Calu3 (cell line): ENCODE measurements around the gene DOCK3. TPM values are rescaled to one million over a fixed set of nuclear protein-coding genes. Genes with fewer than 3 reads are reported as not detected.
"Not testable (repeated sequence)": the region's sequence is repeated elsewhere in the genome, so short reads cannot be mapped to it uniquely, and the experiment has no call there.

Experiments
- BruUV-seq: library from RNA; stranded (reverse); fragments of 400-500 nt; replicated peaks from 2 replicates; lab custom pipeline; 2021; lab: Mats Ljungman, UMichigan
- CTCF ChIA-PET: fragments of 300-600 bp; sonication (Branson Sonifier 250); formaldehyde crosslinking; loops from one replicate; lab custom pipeline; 2022; ENCODE audit warnings: antibody characterized with exemption; lab: Charles Lee
- DNase-seq: peaks from one replicate; pipeline ENCODE4 v3.0.0; 2022
- H3K27ac Mint-ChIP-seq: one replicate; pipeline ENCODE4 v1.8.0; 2022; ENCODE audit warnings: mixed read lengths; ENCODE audit not compliant: unreplicated experiment
- H3K27me3 Mint-ChIP-seq: one replicate; pipeline ENCODE4 v1.8.0; 2022; ENCODE audit warnings: mixed read lengths; ENCODE audit not compliant: unreplicated experiment
- H3K36me3 Mint-ChIP-seq: one replicate; pipeline ENCODE4 v1.8.0; 2022; ENCODE audit warnings: mild to moderate bottlenecking, moderate library complexity, mixed read lengths; ENCODE audit not compliant: insufficient read depth, unreplicated experiment
- H3K4me1 Mint-ChIP-seq: one replicate; pipeline ENCODE4 v1.8.0; 2022; ENCODE audit warnings: mild to moderate bottlenecking, low read depth, mixed read lengths; ENCODE audit not compliant: unreplicated experiment
- H3K4me3 Mint-ChIP-seq: one replicate; pipeline ENCODE4 v1.8.0; 2022; ENCODE audit warnings: mild to moderate bottlenecking, low read depth, moderate library complexity, mixed read lengths; ENCODE audit not compliant: unreplicated experiment
- H3K9me3 Mint-ChIP-seq: one replicate; pipeline ENCODE4 v1.8.0; 2022; ENCODE audit warnings: low read depth, mixed read lengths; ENCODE audit not compliant: unreplicated experiment
- CTCF ChIP-seq: fragments of 200-600 bp; IDR thresholded peaks from one replicate; pipeline ENCODE4 v1.8.0; 2022; ENCODE audit warnings: antibody characterized with exemption; ENCODE audit not compliant: unreplicated experiment
- intact Hi-C: fragments of 100-400 bp; cut with micrococcal nuclease; formaldehyde crosslinking; loops from one replicate; pipeline ENCODE4 v1.10.0; 2022; ENCODE audit not compliant: unreplicated experiment
- total RNA-seq: library from RNA; stranded (reverse); gene quantifications from 2 replicates; pipeline ENCODE4 v1.2.3, GENCODE V29; 2022

The DOCK3 gene
- total RNA-seq, 1 experiment from 2014 or later: 0.19 TPM

- Mint-ChIP-seq H3K27ac (no peak overlapping the region), H3K4me3 (no peak overlapping the region), H3K4me1 (peaks cover 10% of the 10 kb centered on the region), H3K27me3 (no peaks in the 10 kb centered on the region), H3K9me3 (no peaks in the 10 kb centered on the region), H3K36me3 (no peaks in the 10 kb centered on the region)
- intact Hi-C loops: no loop called here
- no peak for DNase-seq
- no TSS peak for BruUV-seq
- CTCF ChIA-PET: interaction anchor here (0.6 kb wide), 1 partner anchor 117 kb away, joined by 3 read pairs; no protein-coding TSS in a partner anchor
- TF ChIP-seq CTCF: no peak
Measured at GRCh38 chr3:50819882-50820281, 145.2 kb downstream of the DOCK3 start.

- no peaks in the 10 kb centered on the region for H3K9me3 Mint-ChIP-seq
- no peak overlapping the region for H3K4me3 Mint-ChIP-seq
- no peak overlapping the region for H3K27ac Mint-ChIP-seq
- H3K27me3 Mint-ChIP-seq: peaks cover 13% of the 10 kb centered on the region
- BruUV-seq: no TSS peak
- H3K4me1 Mint-ChIP-seq: peaks cover 10% of the 10 kb centered on the region
- H3K36me3 Mint-ChIP-seq: no peaks in the 10 kb centered on the region
- intact Hi-C loops: no loop called here
- TF ChIP-seq CTCF: no peak
- no peak for DNase-seq
- CTCF ChIA-PET: interaction anchor here (0.6 to 1.3 kb wide), 2 partner anchors 16 to 162 kb away, joined by 3 read pairs; no protein-coding TSS in a partner anchor
Measured at GRCh38 chr3:50825841-50826240, 151.1 kb downstream of the DOCK3 start.

GRCh38 chr3:50830451-50830850 lies 155.7 kb downstream of the DOCK3 start:
- BruUV-seq: no TSS peak
- no peak overlapping the region for H3K27ac Mint-ChIP-seq
- H3K9me3 Mint-ChIP-seq: no peaks in the 10 kb centered on the region
- H3K4me1 Mint-ChIP-seq: peaks cover 10% of the 10 kb centered on the region
- no peak for TF ChIP-seq CTCF
- peaks cover 13% of the 10 kb centered on the region for H3K27me3 Mint-ChIP-seq
- no peak overlapping the region for H3K4me3 Mint-ChIP-seq
- no peaks in the 10 kb centered on the region for H3K36me3 Mint-ChIP-seq
- DNase-seq: no peak
- CTCF ChIA-PET: no interaction called here
- intact Hi-C loops: no loop called here

- intact Hi-C loops, DNase-seq, CTCF ChIA-PET, H3K4me3 Mint-ChIP-seq, H3K4me1 Mint-ChIP-seq, H3K9me3 Mint-ChIP-seq, H3K27me3 Mint-ChIP-seq, H3K36me3 Mint-ChIP-seq, BruUV-seq, H3K27ac Mint-ChIP-seq: not testable (repeated sequence)
Measured at GRCh38 chr3:50831009-50831408, 156.3 kb downstream of the DOCK3 start.

DNA sequence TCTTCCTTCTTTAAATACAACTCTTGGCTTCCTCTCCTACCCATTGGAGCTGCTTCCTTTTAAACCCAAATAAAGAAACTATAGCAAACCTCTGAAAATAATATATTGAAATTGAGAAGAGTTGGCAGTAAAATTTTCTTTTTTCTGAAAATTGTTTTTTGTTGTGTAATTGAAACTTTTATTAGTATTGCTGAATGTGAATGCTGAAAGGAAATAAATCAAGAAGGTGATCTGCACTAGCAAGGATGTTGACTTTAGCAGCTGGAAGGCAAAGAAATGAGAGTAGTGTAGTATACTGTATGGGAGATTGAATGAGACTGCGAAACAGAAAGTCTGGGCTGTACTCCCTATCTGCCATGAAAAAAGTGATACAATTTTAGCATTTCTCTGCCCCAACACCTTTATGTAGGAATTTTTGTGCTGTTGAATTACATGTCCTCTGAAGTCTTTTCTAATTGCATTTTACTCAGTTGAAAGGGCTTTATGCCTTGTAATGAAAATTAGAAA lies 166.3 kb downstream of the DOCK3 start:
- Mint-ChIP-seq H3K4me1 (no peaks in the 10 kb centered on the region), H3K9me3 (no peaks in the 10 kb centered on the region), H3K27ac (no peak overlapping the region), H3K27me3 (peaks cover 58% of the 10 kb centered on the region), H3K36me3 (no peaks in the 10 kb centered on the region), H3K4me3 (no peak overlapping the region)
- DNase-seq: no peak
- CTCF ChIA-PET: no interaction called here
- no peak for TF ChIP-seq CTCF
- intact Hi-C loops: no loop called here
- BruUV-seq: no TSS peak
